HCT116 (cell line): ENCODE measurements around the gene SBF1.

Source experiments
- ATF3 ChIP-seq: IDR thresholded peaks from 2 replicates; pipeline ENCODE4 v1.6.1; 2012
- CTCF ChIP-seq, 3 experiments: fragments of 200-600 bp in 1 of 3; sonication (generic) in 1 of 3; IDR thresholded peaks in 2 of 3; conservative IDR thresholded peaks in 1 of 3; 2 replicates each; pipeline ENCODE4 v1.5.1; 2012 to 2017; ENCODE audit warnings: low read depth in 2 of 3, low read length in 2 of 3, antibody characterized with exemption in 1 of 3, borderline replicate concordance in 1 of 3, control low read depth in 1 of 3, mild to moderate bottlenecking in 1 of 3, mixed read lengths in 1 of 3, mixed run types in 1 of 3, moderate library complexity in 1 of 3; ENCODE audit not compliant: insufficient read depth in 1 of 3
- EGR1 ChIP-seq: IDR thresholded peaks from 2 replicates; pipeline ENCODE4 v1.6.1; 2012; ENCODE audit warnings: low read depth
- ELF1 ChIP-seq: IDR thresholded peaks from 2 replicates; pipeline ENCODE4 v1.6.1; 2012; ENCODE audit warnings: low read depth, borderline replicate concordance
- EZH2 ChIP-seq: fragments of 200-600 bp; sonication (generic); IDR thresholded peaks from 2 replicates; pipeline ENCODE4 v1.6.1; 2017; ENCODE audit warnings: antibody characterized with exemption, mixed run types
- EZH2phosphoT487 ChIP-seq: fragments of 200-600 bp; IDR thresholded peaks from 2 replicates; pipeline ENCODE4 v1.6.1; 2018; ENCODE audit warnings: antibody characterized with exemption, borderline replicate concordance
- FOSL1 ChIP-seq: IDR thresholded peaks from 2 replicates; pipeline ENCODE4 v1.6.1; 2012; ENCODE audit warnings: low read depth
- MAX ChIP-seq: IDR thresholded peaks from 2 replicates; pipeline ENCODE4 v1.6.1; 2012
- POLR2A ChIP-seq: IDR thresholded peaks from 2 replicates; pipeline ENCODE4 v1.7.0; 2011; ENCODE audit warnings: borderline replicate concordance; ENCODE audit not compliant: insufficient read depth, insufficient read length; ENCODE audit errors: extremely low read depth
- POLR2AphosphoS5 ChIP-seq: IDR thresholded peaks from 2 replicates; pipeline ENCODE4 v1.6.1; 2011; ENCODE audit warnings: mild to moderate bottlenecking, low read depth, low read length, moderate library complexity
- REST ChIP-seq: IDR thresholded peaks from 2 replicates; pipeline ENCODE4 v1.6.1; 2012; ENCODE audit warnings: low read depth
- SP1 ChIP-seq: IDR thresholded peaks from 2 replicates; pipeline ENCODE4 v1.6.1; 2012; ENCODE audit warnings: low read depth
- TCF7L2 ChIP-seq: IDR thresholded peaks from 2 replicates; pipeline ENCODE4 v1.7.0; 2011; ENCODE audit warnings: borderline replicate concordance, inconsistent platforms; ENCODE audit not compliant: insufficient read depth, insufficient read length; ENCODE audit errors: extremely low read depth
- ZNF274 ChIP-seq: fragments of 200-500 bp; sonication (Bioruptor generic); IDR thresholded peaks from 2 replicates; pipeline ENCODE4 v1.6.1; 2014; ENCODE audit warnings: mild to moderate bottlenecking, low read depth, low read length, inconsistent platforms

GRCh38 chr22:50436841-50437341 lies 37.9 kb downstream of the SBF1 start:
- no peak for TF ChIP-seq POLR2A
- no peak for TF ChIP-seq REST
- no peak for TF ChIP-seq ELF1
- no peak for TF ChIP-seq ZNF274
- no peak for TF ChIP-seq FOSL1
- no peak for TF ChIP-seq POLR2AphosphoS5
- TF ChIP-seq EZH2phosphoT487 = no peak
- TF ChIP-seq SP1 = no peak
- TF ChIP-seq MAX = no peak
- no peak for TF ChIP-seq CTCF (IDR thresholded peaks at IDR 0.05 in 2 of 3, conservative IDR thresholded peaks at IDR 0.05 in 1 of 3; ENCODE audit: borderline replicate concordance in 1 of 3, insufficient read depth in 1 of 3, low read depth in 2 of 3, low read length in 2 of 3)
- no peak for TF ChIP-seq ATF3
- no peak for TF ChIP-seq EGR1
- TF ChIP-seq EZH2 = no peak
- TF ChIP-seq TCF7L2 = no peak
